Liver (tissue), 3 donors: ENCODE data around the gene SLC30A10.

ENCODE experiments used
- CTCF ChIP-seq: fragments of 150-350 bp; IDR thresholded peaks from 2 replicates; pipeline ENCODE4 v1.5.1; 2017; ENCODE audit warnings: improper control_type of control experiment, low read depth, low read length; ENCODE audit not compliant: missing input control
- EGR1 ChIP-seq, 2 donors: IDR thresholded peaks; 2 replicates each; pipeline ENCODE4 v1.6.1; 2016 to 2018; ENCODE audit warnings: antibody characterized with exemption in 2 of 2, low read depth in 2 of 2
- MAX ChIP-seq: IDR thresholded peaks from 2 replicates; pipeline ENCODE4 v1.6.1; 2016; ENCODE audit warnings: antibody characterized with exemption
- NR2F2 ChIP-seq: IDR thresholded peaks from 2 replicates; pipeline ENCODE4 v1.6.1; 2016; ENCODE audit warnings: antibody characterized with exemption
- RAD21 ChIP-seq, 2 donors: IDR thresholded peaks; 2 replicates each; pipeline ENCODE4 v1.6.1; 2016; ENCODE audit warnings: antibody characterized with exemption in 2 of 2, mild to moderate bottlenecking in 2 of 2
- REST ChIP-seq: IDR thresholded peaks from 2 replicates; pipeline ENCODE4 v1.6.1; 2016; ENCODE audit warnings: antibody characterized with exemption, mild to moderate bottlenecking
- RXRA ChIP-seq, 2 donors: IDR thresholded peaks; 2 replicates each; pipeline ENCODE4 v1.6.1; 2017 to 2018; ENCODE audit warnings: antibody characterized with exemption in 2 of 2, mild to moderate bottlenecking in 1 of 2
- SP1 ChIP-seq: IDR thresholded peaks from 2 replicates; pipeline ENCODE4 v1.6.1; 2018; ENCODE audit warnings: antibody characterized with exemption, mild to moderate bottlenecking
- TAF1 ChIP-seq: conservative IDR thresholded peaks from 2 replicates; pipeline ENCODE4 v1.6.1; 2016; ENCODE audit warnings: antibody characterized with exemption, mild to moderate bottlenecking
- YY1 ChIP-seq: IDR thresholded peaks from 2 replicates; pipeline ENCODE4 v1.6.1; 2016; ENCODE audit warnings: antibody characterized with exemption, mild to moderate bottlenecking
- ZBTB33 ChIP-seq: IDR thresholded peaks from 2 replicates; pipeline ENCODE4 v1.6.1; 2016; ENCODE audit warnings: antibody characterized with exemption
- donor health status: healthy.
- donor health status: healthy.

- TF ChIP-seq CTCF (no peak), SP1 (peak; percentile 62), REST (peak; percentile 71), MAX (peak; percentile 86), RAD21 (IDR thresholded peaks at IDR 0.05) (peak; percentile 44 to 52), ZBTB33 (peak; percentile 72), EGR1 (IDR thresholded peaks at IDR 0.05; ENCODE audit: low read depth in 2 of 2) (peak in 1 of 2 donors; percentile 54), YY1 (peak; percentile 82), TAF1 (no peak), RXRA (IDR thresholded peaks at IDR 0.05) (peak; percentile 65 to 84), NR2F2 (peak; percentile 15)
Measured at GRCh38 chr1:219941179-219942118, 13.1 kb upstream of the SLC30A10 start.
